ENCODE data around the gene TRIM7. TPM values are rescaled to one million over a fixed set of nuclear protein-coding genes. Genes with fewer than 3 reads are reported as not detected.

Gene TRIM7
- total and polyA plus RNA-seq, 9 of the 15 experiments (the other 6 are each of a cell fraction or from before 2014, with no cell fraction given) = 2.6 to 14.9 (median 8.9) TPM

- peak; percentile 95 for TF ChIP-seq CREB3L1 (IDR thresholded peaks at IDR 0.05; ENCODE audit: borderline replicate concordance, low read depth)
- peak; percentile 53; the same call in 1 of the 2 replicates for TF ChIP-seq GTF2F1 (IDR thresholded peaks at IDR 0.05; ENCODE audit: low read depth, low read length)
- TF ChIP-seq NONO (IDR thresholded peaks at IDR 0.05; ENCODE audit: low read depth in 2 of 2, low read length in 1 of 2) = peak in 1 of 2 experiments; percentile 46; a peak in 1 of 4 replicates
- peak in 1 of 2 experiments; percentile 17; a peak in 2 of 4 replicates for TF ChIP-seq RAD21 (CRISPR knock-in tag; conservative IDR thresholded peaks at IDR 0.05 in 1 of 2, IDR thresholded peaks at IDR 0.05 in 1 of 2)
- TF ChIP-seq NFIC (IDR thresholded peaks at IDR 0.05) = peak; percentile 78
- TF ChIP-seq GABPB1 (CRISPR knock-in tag; IDR thresholded peaks at IDR 0.05) = peak; percentile 79
- peak; percentile 99 for TF ChIP-seq CTBP1 (IDR thresholded peaks at IDR 0.05; ENCODE audit: borderline replicate concordance)
- peak; percentile 98; the same call in 1 of the 2 replicates for TF ChIP-seq KAT7 (CRISPR knock-in tag; IDR thresholded peaks at IDR 0.05; ENCODE audit: borderline replicate concordance)
- TF ChIP-seq SUPT5H (IDR thresholded peaks at IDR 0.05) = peak; percentile 54
- peak; percentile 57; the same call in 1 of the 2 replicates for TF ChIP-seq ZNF444 (CRISPR knock-in tag; IDR thresholded peaks at IDR 0.05)
- TF ChIP-seq ZBTB11 (CRISPR knock-in tag; IDR thresholded peaks at IDR 0.05) = peak in 1 of 3 experiments; percentile 75; a peak in 2 of 6 replicates
- TF ChIP-seq ESRRA (IDR thresholded peaks at IDR 0.05; ENCODE audit: borderline replicate concordance, low read depth) = peak; percentile 83
- TF ChIP-seq FOXJ2 (tag; IDR thresholded peaks at IDR 0.05) = peak; percentile 87
- TF ChIP-seq ARID3A (IDR thresholded peaks at IDR 0.05; ENCODE audit: borderline replicate concordance, low read depth, low read length) = no peak
- peak; percentile 55 for TF ChIP-seq ASH1L (IDR thresholded peaks at IDR 0.05; ENCODE audit: borderline replicate concordance, low read depth, partially characterized antibody)
- no peak for TF ChIP-seq HOMEZ (CRISPR knock-in tag; IDR thresholded peaks at IDR 0.05)
- TF ChIP-seq SAFB2 (IDR thresholded peaks at IDR 0.05; ENCODE audit: borderline replicate concordance, low read depth, low read length, severe bottlenecking) = no peak
Measured at GRCh38 chr5:181191526-181192336, 13.3 kb downstream of the TRIM7 start (continued).
